Mucosa of descending colon (tissue), 3 donors: Measurements from ENCODE around the gene BEST1. TPM values are rescaled to one million over a fixed set of nuclear protein-coding genes. Genes with fewer than 3 reads are reported as not detected.

Experiments
- ATAC-seq: fragments of 200-7000 bp; cut with Tn5 transposase; one replicate; pipeline ENCODE4 v1.9.1; 2020; ENCODE audit warnings: mild to moderate bottlenecking, moderate library complexity
- DNase-seq, 3 donors: peaks; one replicate each; pipeline ENCODE4 v3.0.0-alpha.2; 2020
- H3K36me3 ChIP-seq: fragments of 200-600 bp; one replicate; pipeline ENCODE4 v1.8.0; 2021; ENCODE audit warnings: low read depth, mild to moderate bottlenecking
- H3K4me1 ChIP-seq: fragments of 200-600 bp; one replicate; pipeline ENCODE4 v1.8.0; 2021; ENCODE audit warnings: low read depth, mild to moderate bottlenecking
- H3K4me3 ChIP-seq: fragments of 200-600 bp; one replicate; pipeline ENCODE4 v1.8.0; 2021; ENCODE audit warnings: mild to moderate bottlenecking
- H3K9me3 ChIP-seq: fragments of 200-600 bp; one replicate; pipeline ENCODE4 v1.8.0; 2021; ENCODE audit warnings: mild to moderate bottlenecking
- intact Hi-C, 2 donors: fragments of 100-400 bp; cut with DNase I in 1 of 2; cut with micrococcal nuclease in 1 of 2; formaldehyde crosslinking; loops; one replicate each; pipeline versions ENCODE4 v1.11.0 to v1.11.1; 2022; cut with DNase I, micrococcal nuclease
- long read RNA-seq, 2 donors: library from polyadenylated mRNA; unstranded; transcript quantifications; one replicate each; pipeline ENCODE4 v2.0.0, GENCODE V29; 2019 to 2021
- total RNA-seq, 3 donors: library from RNA; stranded (reverse); fragmentation: NEBNext Ultra II Directional in 2 of 3; extraction: Animal tissue kit (Norgen Biotek cat#: 25700) in 2 of 3; gene quantifications; one replicate each; pipeline versions ENCODE4 v1.2.1 to v1.2.4, GENCODE V29; 2021 to 2023
- TF ChIP-seq, protein P1 (sequence below): fragments of 200-600 bp; IDR thresholded peaks from one replicate; pipeline ENCODE4 v1.8.0; 2022; ENCODE audit warnings: antibody characterized with exemption, mild to moderate bottlenecking
- donor health status: DM: no; HTN: no; CAD: no; lungs with moderate emphysema.
- donor health status: DM: no; HTN: no; CAD: no.
- donor health status: DM: no; HTN: yes; CAD: no.

The BEST1 gene
- total RNA-seq = 1 to 10 TPM in 2 of 3 donors, under 1 TPM in 1; 0.41 to 2.8 (median 1.8) TPM
- long read RNA-seq, donor 1, partial matches to known transcripts = 1 of 7 reads
- long read RNA-seq, donor 1, other reads (novel, unspliced or antisense) = 6 of 7 reads
- long read RNA-seq, donor 2, partial matches to known transcripts = 1 of 18 reads
- long read RNA-seq, donor 2, other reads (novel, unspliced or antisense) = 17 of 18 reads

DNA sequence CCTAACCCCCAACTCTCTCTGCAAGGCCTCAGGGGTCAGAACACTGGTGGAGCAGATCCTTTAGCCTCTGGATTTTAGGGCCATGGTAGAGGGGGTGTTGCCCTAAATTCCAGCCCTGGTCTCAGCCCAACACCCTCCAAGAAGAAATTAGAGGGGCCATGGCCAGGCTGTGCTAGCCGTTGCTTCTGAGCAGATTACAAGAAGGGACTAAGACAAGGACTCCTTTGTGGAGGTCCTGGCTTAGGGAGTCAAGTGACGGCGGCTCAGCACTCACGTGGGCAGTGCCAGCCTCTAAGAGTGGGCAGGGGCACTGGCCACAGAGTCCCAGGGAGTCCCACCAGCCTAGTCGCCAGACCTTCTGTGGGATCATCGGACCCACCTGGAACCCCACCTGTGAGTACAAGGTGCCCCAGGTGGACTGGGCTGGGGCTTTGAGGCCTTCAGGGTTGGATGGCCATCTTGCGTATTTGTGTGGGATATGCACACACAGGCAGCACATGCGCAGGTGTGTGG lies at the start of gene BEST1:
TSS of gene BEST1 (plus strand) at position 317 of the 513 bp plus-strand sequence. CDS start 1,456 bp downstream, outside the sequence.
- ATAC-seq (no peak), DNase-seq (no peak)
- Histone ChIP-seq H3K4me3 (no peak within 1 kb of the TSS), H3K36me3 (no peaks in the 10 kb centered on the region), H3K4me1 (peaks cover 9% of the 10 kb centered on the region), H3K9me3 (no peaks in the 10 kb centered on the region)
- intact Hi-C loops = no loop called here
- TF ChIP-seq, protein P1, sequence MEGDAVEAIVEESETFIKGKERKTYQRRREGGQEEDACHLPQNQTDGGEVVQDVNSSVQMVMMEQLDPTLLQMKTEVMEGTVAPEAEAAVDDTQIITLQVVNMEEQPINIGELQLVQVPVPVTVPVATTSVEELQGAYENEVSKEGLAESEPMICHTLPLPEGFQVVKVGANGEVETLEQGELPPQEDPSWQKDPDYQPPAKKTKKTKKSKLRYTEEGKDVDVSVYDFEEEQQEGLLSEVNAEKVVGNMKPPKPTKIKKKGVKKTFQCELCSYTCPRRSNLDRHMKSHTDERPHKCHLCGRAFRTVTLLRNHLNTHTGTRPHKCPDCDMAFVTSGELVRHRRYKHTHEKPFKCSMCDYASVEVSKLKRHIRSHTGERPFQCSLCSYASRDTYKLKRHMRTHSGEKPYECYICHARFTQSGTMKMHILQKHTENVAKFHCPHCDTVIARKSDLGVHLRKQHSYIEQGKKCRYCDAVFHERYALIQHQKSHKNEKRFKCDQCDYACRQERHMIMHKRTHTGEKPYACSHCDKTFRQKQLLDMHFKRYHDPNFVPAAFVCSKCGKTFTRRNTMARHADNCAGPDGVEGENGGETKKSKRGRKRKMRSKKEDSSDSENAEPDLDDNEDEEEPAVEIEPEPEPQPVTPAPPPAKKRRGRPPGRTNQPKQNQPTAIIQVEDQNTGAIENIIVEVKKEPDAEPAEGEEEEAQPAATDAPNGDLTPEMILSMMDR = no peak

DNA sequence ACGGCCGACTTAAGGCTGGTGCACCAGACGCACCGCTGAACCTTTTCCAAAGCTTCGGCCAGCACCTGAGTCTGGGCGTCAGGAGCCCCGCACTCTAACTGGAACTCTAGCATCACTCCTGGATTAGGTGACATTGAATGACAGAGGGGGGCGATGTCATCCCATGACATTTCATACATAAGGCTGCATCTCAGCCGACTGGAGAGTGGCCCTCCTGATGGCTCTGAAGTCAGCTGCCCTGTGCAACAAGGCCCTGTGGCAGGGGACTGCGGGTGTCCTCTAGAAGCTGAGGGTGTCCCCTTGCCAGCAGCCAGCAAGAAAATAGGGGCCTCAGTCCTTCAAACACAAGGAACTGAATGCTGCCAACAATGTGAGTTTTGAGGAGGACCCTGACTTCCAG lies 48.8 kb upstream of the BEST1 start:
- Histone ChIP-seq H3K4me1 (no peaks in the 10 kb centered on the region), H3K9me3 (no peaks in the 10 kb centered on the region), H3K4me3 (no peak overlapping the region), H3K36me3 (no peaks in the 10 kb centered on the region)
- ATAC-seq = no peak
- TF ChIP-seq, protein P1 = no peak
- intact Hi-C loops = no loop called here
- DNase-seq = no peak

- intact Hi-C loops = no loop called here
- Histone ChIP-seq H3K4me1 (no peaks in the 10 kb centered on the region), H3K4me3 (no peak overlapping the region), H3K9me3 (no peaks in the 10 kb centered on the region), H3K36me3 (no peaks in the 10 kb centered on the region)
- DNase-seq (no peak), ATAC-seq (no peak)
- TF ChIP-seq, protein P1 = no peak
These were observed 47.8 kb upstream of the BEST1 start for GRCh38 chr11:61902313-61902712.

- intact Hi-C loops = no loop called here
These were observed 46.3 kb upstream of the BEST1 start for GRCh38 chr11:61903845-61904244.

GRCh38 chr11:61904539-61905048 lies 45.6 kb upstream of the BEST1 start:
- TF ChIP-seq, protein P1 = no peak
- H3K36me3 ChIP-seq = no peaks in the 10 kb centered on the region
- no peaks in the 10 kb centered on the region for H3K4me1 ChIP-seq
- no peaks in the 10 kb centered on the region for H3K9me3 ChIP-seq
- H3K4me3 ChIP-seq = no peak overlapping the region
- peak in 2 of 3 donors; percentile 61 to 68 for DNase-seq
- intact Hi-C loops = no loop called here
- peak; percentile 82 for ATAC-seq

More at GRCh38 chr11:61903845-61904244, 46.3 kb upstream of the BEST1 start:
- no peak for DNase-seq
- Histone ChIP-seq H3K4me3 (no peak overlapping the region), H3K4me1 (no peaks in the 10 kb centered on the region), H3K36me3 (no peaks in the 10 kb centered on the region), H3K9me3 (no peaks in the 10 kb centered on the region)
- TF ChIP-seq, protein P1 = no peak
- no peak for ATAC-seq
